IPS-15b (cell line): ENCODE results near the gene TOP3B.

Experiments
- H3K27me3 ChIP-seq: one replicate; pipeline ENCODE4 v1.6.1; 2013; ENCODE audit warnings: low read length; ENCODE audit not compliant: control insufficient read depth, insufficient read depth
- H3K36me3 ChIP-seq: one replicate; pipeline ENCODE4 v1.6.1; 2013; ENCODE audit warnings: low read length; ENCODE audit not compliant: control insufficient read depth, insufficient read depth
- H3K4me1 ChIP-seq: one replicate; pipeline ENCODE4 v1.6.1; 2013; ENCODE audit warnings: mild to moderate bottlenecking, low read length; ENCODE audit not compliant: control insufficient read depth, insufficient read depth
- H3K4me3 ChIP-seq: one replicate; pipeline ENCODE4 v1.5.1; 2013; ENCODE audit warnings: low read depth, low read length
- H3K9ac ChIP-seq: one replicate; pipeline ENCODE4 v1.6.1; 2013; ENCODE audit warnings: low read depth, mild to moderate bottlenecking, low read length
- H3K9me3 ChIP-seq: one replicate; pipeline ENCODE4 v1.6.1; 2013; ENCODE audit warnings: mild to moderate bottlenecking, low read length; ENCODE audit not compliant: control insufficient read depth, insufficient read depth

TOP3B gene

GRCh38 chr22:21909871-21910270, 72.7 kb downstream of the TOP3B start:
- Histone ChIP-seq H3K4me3 (no peak overlapping the region), H3K4me1 (no peaks in the 10 kb centered on the region), H3K36me3 (no peaks in the 10 kb centered on the region), H3K27me3 (no peaks in the 10 kb centered on the region), H3K9ac (no peak overlapping the region), H3K9me3 (no peaks in the 10 kb centered on the region)

GRCh38 chr22:21907638-21908522, 74.7 kb downstream of the TOP3B start:
- Histone ChIP-seq H3K4me1 (no peaks in the 10 kb centered on the region), H3K9ac (no peak overlapping the region), H3K36me3 (no peaks in the 10 kb centered on the region), H3K4me3 (no peak overlapping the region), H3K27me3 (no peaks in the 10 kb centered on the region), H3K9me3 (no peaks in the 10 kb centered on the region)
